Measurements from ENCODE around the gene FHIT.
A peak's percentile ranks its signal among the peaks of the same experiment; 100 is the strongest.

FHIT gene

GRCh38 chr3:60983906-60984305, 267.3 kb downstream of the FHIT start:
- DNase-seq, result no peak

GRCh38 chr3:60980342-60980692, 270.9 kb downstream of the FHIT start:
- DNase-seq, result no peak

GRCh38 chr3:60979461-60980341, 271.6 kb downstream of the FHIT start:
- DNase-seq, result no peak

- DNase-seq, result no peak
These were observed 277.9 kb downstream of the FHIT start for GRCh38 chr3:60973321-60973720.

GRCh38 chr3:60972599-60972998, 278.7 kb downstream of the FHIT start:
- no peak for DNase-seq

- no peak for DNase-seq
These were observed 280.4 kb downstream of the FHIT start for GRCh38 chr3:60970850-60971249.

GRCh38 chr3:60967141-60967540, 284.1 kb downstream of the FHIT start:
- DNase-seq, result no peak

GRCh38 chr3:60957541-60957940, 293.7 kb downstream of the FHIT start:
- no peak for DNase-seq

GRCh38 chr3:60956729-60957128, 294.5 kb downstream of the FHIT start:
- no peak for DNase-seq

- no peak for DNase-seq
These were observed 296.2 kb downstream of the FHIT start for GRCh38 chr3:60955034-60955433.

- DNase-seq, result no peak
These were observed 297.2 kb downstream of the FHIT start for GRCh38 chr3:60954048-60954447.

GRCh38 chr3:60953351-60953750, 297.9 kb downstream of the FHIT start:
- no peak for DNase-seq

- no peak for DNase-seq
These were observed 299.2 kb downstream of the FHIT start for GRCh38 chr3:60952055-60952454.

GRCh38 chr3:60949146-60949545, 302.1 kb downstream of the FHIT start:
- DNase-seq, result no peak

GRCh38 chr3:60948488-60948887, 302.8 kb downstream of the FHIT start:
- no peak for DNase-seq

GRCh38 chr3:60935709-60936108, 315.5 kb downstream of the FHIT start:
- DNase-seq, result no peak

GRCh38 chr3:60933824-60934223, 317.4 kb downstream of the FHIT start:
- DNase-seq, result no peak

GRCh38 chr3:60932643-60933042, 318.6 kb downstream of the FHIT start:
- no peak for DNase-seq

- no peak for DNase-seq
These were observed 319.1 kb downstream of the FHIT start for GRCh38 chr3:60932170-60932569.

- peak; percentile 38 for DNase-seq
These were observed 319.8 kb downstream of the FHIT start for GRCh38 chr3:60931452-60931851.

- DNase-seq, result no peak
These were observed 330.7 kb downstream of the FHIT start for GRCh38 chr3:60920519-60920918.

GRCh38 chr3:60919296-60919695, 332.0 kb downstream of the FHIT start:
- DNase-seq, result no peak

GRCh38 chr3:60917141-60917540, 334.1 kb downstream of the FHIT start:
- DNase-seq, result peak; percentile 31

GRCh38 chr3:60916546-60916945, 334.7 kb downstream of the FHIT start:
- DNase-seq, result no peak

- DNase-seq, result no peak
These were observed 337.8 kb downstream of the FHIT start for GRCh38 chr3:60913474-60913873.

Data from NCI-H345 (cell line).